ENCODE measurements around the gene TNNT2. TPM values are rescaled to one million over a fixed set of nuclear protein-coding genes. Genes with fewer than 3 reads are reported as not detected.

TNNT2 gene
- total and polyA plus RNA-seq, 11 donors: 5,987 to 28,496 (median 7,745) TPM

DNA sequence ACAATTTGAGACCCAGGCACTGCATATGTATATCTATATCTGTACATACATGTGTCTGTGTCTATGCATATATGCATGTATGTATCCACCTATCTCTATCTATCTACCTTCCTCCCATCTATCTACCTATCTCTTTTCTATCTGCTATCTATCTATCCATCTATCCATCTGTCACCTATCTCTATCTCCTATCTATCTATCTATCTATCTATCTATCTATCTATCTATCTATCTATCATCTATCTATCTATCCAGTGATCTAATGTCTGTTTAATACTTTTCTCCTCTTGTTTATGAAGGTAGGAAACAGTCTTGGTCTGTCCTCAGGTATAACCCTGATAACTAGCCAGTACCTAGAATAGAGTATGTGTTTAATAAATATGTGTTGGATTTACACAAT lies 25.9 kb downstream of the TNNT2 start:
- TF ChIP-seq, protein P1, sequence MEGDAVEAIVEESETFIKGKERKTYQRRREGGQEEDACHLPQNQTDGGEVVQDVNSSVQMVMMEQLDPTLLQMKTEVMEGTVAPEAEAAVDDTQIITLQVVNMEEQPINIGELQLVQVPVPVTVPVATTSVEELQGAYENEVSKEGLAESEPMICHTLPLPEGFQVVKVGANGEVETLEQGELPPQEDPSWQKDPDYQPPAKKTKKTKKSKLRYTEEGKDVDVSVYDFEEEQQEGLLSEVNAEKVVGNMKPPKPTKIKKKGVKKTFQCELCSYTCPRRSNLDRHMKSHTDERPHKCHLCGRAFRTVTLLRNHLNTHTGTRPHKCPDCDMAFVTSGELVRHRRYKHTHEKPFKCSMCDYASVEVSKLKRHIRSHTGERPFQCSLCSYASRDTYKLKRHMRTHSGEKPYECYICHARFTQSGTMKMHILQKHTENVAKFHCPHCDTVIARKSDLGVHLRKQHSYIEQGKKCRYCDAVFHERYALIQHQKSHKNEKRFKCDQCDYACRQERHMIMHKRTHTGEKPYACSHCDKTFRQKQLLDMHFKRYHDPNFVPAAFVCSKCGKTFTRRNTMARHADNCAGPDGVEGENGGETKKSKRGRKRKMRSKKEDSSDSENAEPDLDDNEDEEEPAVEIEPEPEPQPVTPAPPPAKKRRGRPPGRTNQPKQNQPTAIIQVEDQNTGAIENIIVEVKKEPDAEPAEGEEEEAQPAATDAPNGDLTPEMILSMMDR (IDR thresholded peaks at IDR 0.05): no peak
- TF ChIP-seq POLR2A (IDR thresholded peaks at IDR 0.05): no peak
- peaks cover 0 to 19% (median 2%) of the 10 kb centered on the region in 12 donors for H3K4me1 ChIP-seq
- no peaks in the 10 kb centered on the region for H3K36me3 ChIP-seq
- no peak overlapping the region for H3K4me3 ChIP-seq
- no peaks in the 10 kb centered on the region for H3K27me3 ChIP-seq
- intact Hi-C loops (cut with DNase I): no loop called here
- no peaks in the 10 kb centered on the region for H3K9me3 ChIP-seq
- no peak for ATAC-seq
- no peak overlapping the region for H3K27ac ChIP-seq
- DNase-seq: no peak

DNA sequence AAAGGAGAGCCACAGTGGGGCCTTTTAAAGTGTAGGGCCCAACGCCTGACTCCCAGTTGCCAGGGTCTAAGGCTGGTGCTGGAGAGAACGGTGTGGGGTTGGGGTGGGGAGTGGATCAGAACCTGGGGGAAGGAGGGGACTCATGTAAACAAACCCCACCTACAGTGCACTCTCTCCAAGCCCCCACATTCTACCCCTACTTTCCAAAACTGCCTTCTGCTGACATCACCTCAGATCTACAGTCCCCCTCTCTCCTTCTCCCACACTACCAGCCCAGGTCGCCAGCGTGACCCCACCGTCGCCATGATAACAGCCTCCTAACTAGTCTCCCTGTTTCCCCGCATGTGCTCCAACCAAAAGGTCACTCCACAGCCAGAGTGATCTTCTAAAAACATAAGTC lies 26.6 kb downstream of the TNNT2 start:
- WGBS, 4 donors: 81 to 89% (median 87%) methylated on average over 7 of the region's 7 CpGs
- DNase-seq (peak in 2 of 5 donors; percentile 17 to 26), ATAC-seq (no peak)
- Histone ChIP-seq H3K9me3 (no peaks in the 10 kb centered on the region), H3K36me3 (no peaks in the 10 kb centered on the region), H3K4me1 (peaks cover 0 to 25% (median 2%) of the 10 kb centered on the region in 12 donors), H3K4me3 (no peak overlapping the region), H3K27me3 (no peaks in the 10 kb centered on the region), H3K27ac (no peak overlapping the region)
- TF ChIP-seq, protein P1 (IDR thresholded peaks at IDR 0.05): no peak
- no peak for TF ChIP-seq POLR2A (IDR thresholded peaks at IDR 0.05)
- intact Hi-C loops (cut with DNase I): no loop called here

DNA sequence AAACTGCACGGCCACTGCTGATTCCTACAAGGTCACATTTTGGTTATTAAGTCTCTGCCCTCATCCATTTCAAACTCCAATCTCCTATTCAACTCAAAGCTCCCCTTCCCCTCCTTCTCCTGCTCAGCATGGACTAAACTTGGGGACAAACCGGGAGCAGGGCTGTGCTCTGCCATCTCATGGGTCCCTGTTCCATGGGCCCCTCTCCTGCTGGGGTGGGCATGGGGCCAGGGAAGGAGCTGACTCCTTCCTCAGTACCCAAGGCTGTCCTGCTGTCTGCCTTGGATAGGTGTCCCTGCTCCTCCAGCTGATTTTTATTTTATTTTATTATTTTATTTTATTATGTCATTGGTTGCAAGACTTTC lies 27.1 kb downstream of the TNNT2 start:
- H3K27ac ChIP-seq: no peak overlapping the region
- H3K27me3 ChIP-seq: no peaks in the 10 kb centered on the region
- DNase-seq: peak in 2 of 5 donors; percentile 18 to 23
- 77 to 85% (median 80%) methylated on average over 2 of the region's 2 CpGs for WGBS, 4 donors
- H3K36me3 ChIP-seq: no peaks in the 10 kb centered on the region
- no peak overlapping the region for H3K4me3 ChIP-seq
- intact Hi-C loops (cut with DNase I): no loop called here
- H3K9me3 ChIP-seq: no peaks in the 10 kb centered on the region
- peaks cover 0 to 24% (median 2%) of the 10 kb centered on the region in 12 donors for H3K4me1 ChIP-seq
- TF ChIP-seq, protein P1 (IDR thresholded peaks at IDR 0.05): no peak
- TF ChIP-seq POLR2A (IDR thresholded peaks at IDR 0.05): no peak
- ATAC-seq: no peak

DNA sequence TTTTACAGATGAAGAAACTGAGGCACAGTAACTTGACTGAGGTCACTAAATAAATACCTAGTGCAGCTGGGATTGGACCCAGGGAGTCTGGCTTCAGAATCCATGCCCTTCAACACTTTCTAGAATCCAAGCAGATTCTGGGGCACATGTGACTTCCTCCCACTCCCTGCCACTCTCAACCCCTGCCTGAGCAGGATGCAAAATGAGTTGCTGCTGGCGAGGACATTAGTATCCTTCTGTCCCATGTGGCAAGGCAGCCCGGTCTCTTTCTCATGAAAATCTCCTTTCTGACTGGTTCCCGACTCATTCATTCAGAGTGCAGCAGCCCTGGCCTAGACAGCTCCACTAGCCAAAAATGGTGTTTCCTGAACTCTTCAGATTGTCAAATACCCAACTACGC lies 28.4 kb downstream of the TNNT2 start:
- peaks cover 0 to 13% (median 0%) of the 10 kb centered on the region in 12 donors for H3K4me1 ChIP-seq
- H3K9me3 ChIP-seq: no peaks in the 10 kb centered on the region
- TF ChIP-seq POLR2A (IDR thresholded peaks at IDR 0.05): no peak
- no peaks in the 10 kb centered on the region for H3K27me3 ChIP-seq
- H3K36me3 ChIP-seq: no peaks in the 10 kb centered on the region
- no peak overlapping the region for H3K27ac ChIP-seq
- DNase-seq (peak in 2 of 5 donors; percentile 8 to 20), ATAC-seq (no peak)
- WGBS, 4 donors: 67 to 87% (median 75%) methylated on average over 4 of the region's 4 CpGs
- no peak overlapping the region for H3K4me3 ChIP-seq
- intact Hi-C loops (cut with DNase I): loop anchor here in 6 of 10 donors (5.0 kb wide), 6 partner anchors 37 to 163 kb away; no protein-coding TSS in a partner anchor

DNA sequence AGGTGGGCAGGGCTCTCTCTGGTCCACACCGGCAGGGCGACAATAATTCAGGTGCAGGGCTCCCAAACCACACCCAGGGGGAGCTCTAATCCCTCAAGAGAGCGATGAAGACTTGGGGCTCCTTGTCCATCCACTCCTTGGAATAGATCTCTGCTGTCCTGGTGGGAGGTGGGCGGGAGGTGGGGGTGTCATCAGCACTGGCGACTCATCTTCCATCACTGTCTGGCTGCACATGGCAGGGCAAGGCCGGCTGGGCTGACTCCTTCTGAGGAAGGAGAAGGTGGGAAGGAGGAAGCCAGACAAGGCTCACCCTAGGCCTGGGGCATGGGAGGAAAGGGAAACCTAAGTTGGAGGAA lies 29.3 kb downstream of the TNNT2 start:
- no peaks in the 10 kb centered on the region for H3K36me3 ChIP-seq
- H3K27me3 ChIP-seq: no peaks in the 10 kb centered on the region
- intact Hi-C loops (cut with DNase I): loop anchor here in 7 of 10 donors (1.0 to 5.0 kb wide), 7 partner anchors 36 to 164 kb away; no protein-coding TSS in a partner anchor
- TF ChIP-seq, protein P1 (IDR thresholded peaks at IDR 0.05): peak in 11 of 12 donors; percentile 38 to 59 (median 49)
- TF ChIP-seq POLR2A (IDR thresholded peaks at IDR 0.05): no peak
- peak; percentile 7 to 42 (median 26) for ATAC-seq
- H3K4me3 ChIP-seq: no peak overlapping the region
- peaks cover 0 to 13% (median 0%) of the 10 kb centered on the region in 12 donors for H3K4me1 ChIP-seq
- no peaks in the 10 kb centered on the region for H3K9me3 ChIP-seq
- DNase-seq: peak in 3 of 5 donors; percentile 24 to 55 (median 37)
- WGBS, 4 donors: 18 to 32% (median 27%) methylated on average over 6 of the region's 6 CpGs
- no peak overlapping the region for H3K27ac ChIP-seq
